GM23338 (cell line): ENCODE measurements around the gene STK39. TPM values are rescaled to one million over a fixed set of nuclear protein-coding genes. Genes with fewer than 3 reads are reported as not detected.

Experiments
- ATAC-seq: fragments of 200-7000 bp; cut with Tn5 transposase; 3 replicates; pipeline ENCODE4 v1.9.1; 2020
- DNase-seq: peaks from one replicate; pipeline ENCODE4 v3.0.0-alpha.2; 2015; ENCODE audit warnings: low spot score
- H2AFZ ChIP-seq: fragments of 200-600 bp; sonication (generic); 2 replicates; pipeline ENCODE4 v1.8.0; 2016; ENCODE audit warnings: antibody characterized with exemption, mild to moderate bottlenecking, moderate library complexity
- H3F3A ChIP-seq: fragments of 200-600 bp; sonication (generic); replicated peaks from 2 replicates; pipeline ENCODE4 v1.8.0; 2017; ENCODE audit warnings: antibody characterized with exemption, mixed run types, low read depth
- H3K27ac ChIP-seq: fragments of 200-600 bp; sonication (generic); 2 replicates; pipeline ENCODE4 v1.6.1; 2016; ENCODE audit warnings: low read depth
- H3K27me3 ChIP-seq: fragments of 200-600 bp; sonication (generic); 2 replicates; pipeline ENCODE4 v1.8.0; 2016; ENCODE audit warnings: mild to moderate bottlenecking, mixed run types, moderate library complexity; ENCODE audit not compliant: insufficient read depth
- H3K36me3 ChIP-seq: fragments of 200-600 bp; sonication (generic); 2 replicates; pipeline ENCODE4 v1.8.0; 2016; ENCODE audit warnings: mild to moderate bottlenecking; ENCODE audit not compliant: insufficient read depth
- H3K4me1 ChIP-seq: fragments of 200-600 bp; sonication (generic); 2 replicates; pipeline ENCODE4 v1.8.0; 2016; ENCODE audit warnings: mild to moderate bottlenecking, moderate library complexity; ENCODE audit not compliant: insufficient read depth
- H3K4me2 ChIP-seq: fragments of 200-600 bp; sonication (generic); 2 replicates; pipeline ENCODE4 v1.7.1; 2017; ENCODE audit warnings: mixed run types
- H3K4me3 ChIP-seq: fragments of 200-600 bp; sonication (generic); 2 replicates; pipeline ENCODE4 v1.6.1; 2016; ENCODE audit warnings: mixed run types
- H3K79me2 ChIP-seq: fragments of 200-600 bp; sonication (generic); replicated peaks from 2 replicates; pipeline ENCODE4 v1.8.0; 2017; ENCODE audit warnings: mild to moderate bottlenecking; ENCODE audit not compliant: insufficient read depth
- H3K9me2 ChIP-seq: fragments of 200-600 bp; sonication (generic); 2 replicates; pipeline ENCODE4 v1.8.0; 2017; ENCODE audit not compliant: insufficient read depth
- H4K20me1 ChIP-seq: fragments of 200-600 bp; sonication (generic); replicated peaks from 2 replicates; pipeline ENCODE4 v1.8.0; 2017; ENCODE audit warnings: mild to moderate bottlenecking; ENCODE audit not compliant: insufficient read depth
- H3K27ac Mint-ChIP-seq: 2 replicates; pipeline ENCODE4 v1.8.0; 2020; ENCODE audit warnings: inconsistent platforms, mild to moderate bottlenecking, moderate library complexity, mixed read lengths
- H3K27me3 Mint-ChIP-seq: 3 replicates; pipeline ENCODE4 v1.8.0; 2022; ENCODE audit warnings: low read depth, mild to moderate bottlenecking, moderate library complexity, mixed read lengths, inconsistent platforms; ENCODE audit not compliant: insufficient read depth, poor library complexity
- H3K36me3 Mint-ChIP-seq: 3 replicates; pipeline ENCODE4 v1.8.0; 2021; ENCODE audit warnings: low read depth, mild to moderate bottlenecking, inconsistent platforms, moderate library complexity, mixed read lengths
- H3K4me1 Mint-ChIP-seq: 3 replicates; pipeline ENCODE4 v1.8.0; 2020; ENCODE audit warnings: mild to moderate bottlenecking, inconsistent platforms, mixed read lengths
- H3K4me3 Mint-ChIP-seq: 3 replicates; pipeline ENCODE4 v1.8.0; 2021; ENCODE audit warnings: moderate library complexity, mild to moderate bottlenecking, inconsistent platforms, mixed read lengths
- H3K9me3 Mint-ChIP-seq: 3 replicates; pipeline ENCODE4 v1.8.0; 2020; ENCODE audit warnings: moderate library complexity, mild to moderate bottlenecking, inconsistent platforms, mixed read lengths
- ETS1 ChIP-seq: IDR thresholded peaks from 2 replicates; pipeline ENCODE4 v1.6.1; 2016; ENCODE audit warnings: antibody characterized with exemption
- EZH2 ChIP-seq: fragments of 200-600 bp; sonication (generic); IDR thresholded peaks from one replicate; pipeline ENCODE4 v1.8.0; 2017; ENCODE audit warnings: antibody characterized with exemption, mild to moderate bottlenecking, low read depth; ENCODE audit not compliant: unreplicated experiment
- EZH2phosphoT487 ChIP-seq: fragments of 200-600 bp; sonication (generic); IDR thresholded peaks from one replicate; pipeline ENCODE4 v1.8.1; 2018; ENCODE audit warnings: antibody characterized with exemption; ENCODE audit not compliant: unreplicated experiment
- JUNB ChIP-seq: IDR thresholded peaks from one replicate; pipeline ENCODE4 v1.6.1; 2016; ENCODE audit warnings: antibody characterized with exemption; ENCODE audit not compliant: unreplicated experiment
- POLR2AphosphoS5 ChIP-seq: IDR thresholded peaks from 2 replicates; pipeline ENCODE4 v1.6.1; 2016; ENCODE audit warnings: antibody characterized with exemption, low read depth
- STAT1 ChIP-seq: IDR thresholded peaks from one replicate; pipeline ENCODE4 v1.6.1; 2016; ENCODE audit warnings: antibody characterized with exemption; ENCODE audit not compliant: unreplicated experiment
- ZNF114 ChIP-seq: fragments of 250-450 bp; sonication (Bioruptor Pico); IDR thresholded peaks from 2 replicates; pipeline ENCODE4 v1.5.0; 2020; ENCODE audit warnings: mild to moderate bottlenecking, moderate library complexity
- ZNF331 ChIP-seq: fragments of 250-450 bp; sonication (Bioruptor Pico); IDR thresholded peaks from 2 replicates; pipeline ENCODE4 v1.5.0; 2020; ENCODE audit warnings: low read depth, mild to moderate bottlenecking, moderate library complexity
- polyA plus RNA-seq: library from polyadenylated mRNA; unstranded; fragments of >200 nt; fragmentation: Nextera tagmentation; extraction: Ambion mirVana; gene quantifications from 2 replicates; pipeline ENCODE4 v1.2.1, GENCODE V29; 2016
- total RNA-seq: library from RNA; depleted of rRNA; stranded (reverse); fragments of >200 nt; shearing (Covaris generic); gene quantifications from 2 replicates; pipeline ENCODE4 v1.2.3, GENCODE V29; 2014
- TF ChIP-seq, protein P1 (sequence below): fragments of 250-450 bp; sonication (Bioruptor Pico); IDR thresholded peaks from 2 replicates; pipeline ENCODE4 v1.5.0; 2020; ENCODE audit warnings: mild to moderate bottlenecking, moderate library complexity
- TF ChIP-seq, protein P2 (sequence below): IDR thresholded peaks from one replicate; pipeline ENCODE4 v1.6.1; 2018; ENCODE audit warnings: antibody characterized with exemption; ENCODE audit not compliant: unreplicated experiment

Gene STK39
- total and polyA plus RNA-seq, 2 experiments from 2014 or later: 9.5 to 16.9 TPM

- DNase-seq: no peak
- H3K27me3 ChIP-seq: no peaks in the 10 kb centered on the region
- no peaks in the 10 kb centered on the region for H3K79me2 ChIP-seq
- H3K4me2 ChIP-seq: no peak overlapping the region
- no peak overlapping the region for H3K4me3 ChIP-seq
- no peaks in the 10 kb centered on the region for H3F3A ChIP-seq
- Mint-ChIP-seq H3K27me3 (no peaks in the 10 kb centered on the region), H3K27ac (no peak overlapping the region), H3K36me3 (no peaks in the 10 kb centered on the region), H3K4me1 (peaks cover 31% of the 10 kb centered on the region), H3K4me3 (no peak overlapping the region), H3K9me3 (no peaks in the 10 kb centered on the region; the same call in 2 of the 3 replicates)
- no peaks in the 10 kb centered on the region for H3K36me3 ChIP-seq
- H3K9me2 ChIP-seq: no peaks in the 10 kb centered on the region
- no peaks in the 10 kb centered on the region for H4K20me1 ChIP-seq
- no peak overlapping the region for H3K27ac ChIP-seq
- TF ChIP-seq ETS1 (no peak), ZNF114 (CRISPR knock-in tag) (no peak), STAT1 (no peak), EZH2 (no peak), EZH2phosphoT487 (no peak), ZNF331 (CRISPR knock-in tag) (no peak), POLR2AphosphoS5 (no peak), JUNB (no peak)
- TF ChIP-seq, protein P1, sequence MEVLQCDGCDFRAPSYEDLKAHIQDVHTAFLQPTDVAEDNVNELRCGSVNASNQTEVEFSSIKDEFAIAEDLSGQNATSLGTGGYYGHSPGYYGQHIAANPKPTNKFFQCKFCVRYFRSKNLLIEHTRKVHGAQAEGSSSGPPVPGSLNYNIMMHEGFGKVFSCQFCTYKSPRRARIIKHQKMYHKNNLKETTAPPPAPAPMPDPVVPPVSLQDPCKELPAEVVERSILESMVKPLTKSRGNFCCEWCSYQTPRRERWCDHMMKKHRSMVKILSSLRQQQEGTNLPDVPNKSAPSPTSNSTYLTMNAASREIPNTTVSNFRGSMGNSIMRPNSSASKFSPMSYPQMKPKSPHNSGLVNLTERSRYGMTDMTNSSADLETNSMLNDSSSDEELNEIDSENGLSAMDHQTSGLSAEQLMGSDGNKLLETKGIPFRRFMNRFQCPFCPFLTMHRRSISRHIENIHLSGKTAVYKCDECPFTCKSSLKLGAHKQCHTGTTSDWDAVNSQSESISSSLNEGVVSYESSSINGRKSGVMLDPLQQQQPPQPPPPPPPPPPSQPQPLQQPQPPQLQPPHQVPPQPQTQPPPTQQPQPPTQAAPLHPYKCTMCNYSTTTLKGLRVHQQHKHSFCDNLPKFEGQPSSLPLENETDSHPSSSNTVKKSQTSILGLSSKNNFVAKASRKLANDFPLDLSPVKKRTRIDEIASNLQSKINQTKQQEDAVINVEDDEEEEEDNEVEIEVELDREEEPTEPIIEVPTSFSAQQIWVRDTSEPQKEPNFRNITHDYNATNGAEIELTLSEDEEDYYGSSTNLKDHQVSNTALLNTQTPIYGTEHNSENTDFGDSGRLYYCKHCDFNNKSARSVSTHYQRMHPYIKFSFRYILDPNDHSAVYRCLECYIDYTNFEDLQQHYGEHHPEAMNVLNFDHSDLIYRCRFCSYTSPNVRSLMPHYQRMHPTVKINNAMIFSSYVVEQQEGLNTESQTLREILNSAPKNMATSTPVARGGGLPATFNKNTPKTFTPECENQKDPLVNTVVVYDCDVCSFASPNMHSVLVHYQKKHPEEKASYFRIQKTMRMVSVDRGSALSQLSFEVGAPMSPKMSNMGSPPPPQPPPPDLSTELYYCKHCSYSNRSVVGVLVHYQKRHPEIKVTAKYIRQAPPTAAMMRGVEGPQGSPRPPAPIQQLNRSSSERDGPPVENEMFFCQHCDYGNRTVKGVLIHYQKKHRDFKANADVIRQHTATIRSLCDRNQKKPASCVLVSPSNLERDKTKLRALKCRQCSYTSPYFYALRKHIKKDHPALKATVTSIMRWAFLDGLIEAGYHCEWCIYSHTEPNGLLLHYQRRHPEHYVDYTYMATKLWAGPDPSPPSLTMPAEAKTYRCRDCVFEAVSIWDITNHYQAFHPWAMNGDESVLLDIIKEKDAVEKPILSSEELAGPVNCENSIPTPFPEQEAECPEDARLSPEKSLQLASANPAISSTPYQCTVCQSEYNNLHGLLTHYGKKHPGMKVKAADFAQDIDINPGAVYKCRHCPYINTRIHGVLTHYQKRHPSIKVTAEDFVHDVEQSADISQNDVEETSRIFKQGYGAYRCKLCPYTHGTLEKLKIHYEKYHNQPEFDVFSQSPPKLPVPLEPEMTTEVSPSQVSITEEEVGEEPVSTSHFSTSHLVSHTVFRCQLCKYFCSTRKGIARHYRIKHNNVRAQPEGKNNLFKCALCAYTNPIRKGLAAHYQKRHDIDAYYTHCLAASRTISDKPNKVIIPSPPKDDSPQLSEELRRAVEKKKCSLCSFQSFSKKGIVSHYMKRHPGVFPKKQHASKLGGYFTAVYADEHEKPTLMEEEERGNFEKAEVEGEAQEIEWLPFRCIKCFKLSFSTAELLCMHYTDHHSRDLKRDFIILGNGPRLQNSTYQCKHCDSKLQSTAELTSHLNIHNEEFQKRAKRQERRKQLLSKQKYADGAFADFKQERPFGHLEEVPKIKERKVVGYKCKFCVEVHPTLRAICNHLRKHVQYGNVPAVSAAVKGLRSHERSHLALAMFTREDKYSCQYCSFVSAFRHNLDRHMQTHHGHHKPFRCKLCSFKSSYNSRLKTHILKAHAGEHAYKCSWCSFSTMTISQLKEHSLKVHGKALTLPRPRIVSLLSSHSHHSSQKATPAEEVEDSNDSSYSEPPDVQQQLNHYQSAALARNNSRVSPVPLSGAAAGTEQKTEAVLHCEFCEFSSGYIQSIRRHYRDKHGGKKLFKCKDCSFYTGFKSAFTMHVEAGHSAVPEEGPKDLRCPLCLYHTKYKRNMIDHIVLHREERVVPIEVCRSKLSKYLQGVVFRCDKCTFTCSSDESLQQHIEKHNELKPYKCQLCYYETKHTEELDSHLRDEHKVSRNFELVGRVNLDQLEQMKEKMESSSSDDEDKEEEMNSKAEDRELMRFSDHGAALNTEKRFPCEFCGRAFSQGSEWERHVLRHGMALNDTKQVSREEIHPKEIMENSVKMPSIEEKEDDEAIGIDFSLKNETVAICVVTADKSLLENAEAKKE (CRISPR knock-in tag): no peak
- TF ChIP-seq, protein P2, sequence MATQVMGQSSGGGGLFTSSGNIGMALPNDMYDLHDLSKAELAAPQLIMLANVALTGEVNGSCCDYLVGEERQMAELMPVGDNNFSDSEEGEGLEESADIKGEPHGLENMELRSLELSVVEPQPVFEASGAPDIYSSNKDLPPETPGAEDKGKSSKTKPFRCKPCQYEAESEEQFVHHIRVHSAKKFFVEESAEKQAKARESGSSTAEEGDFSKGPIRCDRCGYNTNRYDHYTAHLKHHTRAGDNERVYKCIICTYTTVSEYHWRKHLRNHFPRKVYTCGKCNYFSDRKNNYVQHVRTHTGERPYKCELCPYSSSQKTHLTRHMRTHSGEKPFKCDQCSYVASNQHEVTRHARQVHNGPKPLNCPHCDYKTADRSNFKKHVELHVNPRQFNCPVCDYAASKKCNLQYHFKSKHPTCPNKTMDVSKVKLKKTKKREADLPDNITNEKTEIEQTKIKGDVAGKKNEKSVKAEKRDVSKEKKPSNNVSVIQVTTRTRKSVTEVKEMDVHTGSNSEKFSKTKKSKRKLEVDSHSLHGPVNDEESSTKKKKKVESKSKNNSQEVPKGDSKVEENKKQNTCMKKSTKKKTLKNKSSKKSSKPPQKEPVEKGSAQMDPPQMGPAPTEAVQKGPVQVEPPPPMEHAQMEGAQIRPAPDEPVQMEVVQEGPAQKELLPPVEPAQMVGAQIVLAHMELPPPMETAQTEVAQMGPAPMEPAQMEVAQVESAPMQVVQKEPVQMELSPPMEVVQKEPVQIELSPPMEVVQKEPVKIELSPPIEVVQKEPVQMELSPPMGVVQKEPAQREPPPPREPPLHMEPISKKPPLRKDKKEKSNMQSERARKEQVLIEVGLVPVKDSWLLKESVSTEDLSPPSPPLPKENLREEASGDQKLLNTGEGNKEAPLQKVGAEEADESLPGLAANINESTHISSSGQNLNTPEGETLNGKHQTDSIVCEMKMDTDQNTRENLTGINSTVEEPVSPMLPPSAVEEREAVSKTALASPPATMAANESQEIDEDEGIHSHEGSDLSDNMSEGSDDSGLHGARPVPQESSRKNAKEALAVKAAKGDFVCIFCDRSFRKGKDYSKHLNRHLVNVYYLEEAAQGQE: no peak
- no peak for ATAC-seq
- no peak overlapping the region for H2AFZ ChIP-seq
- peaks cover 16% of the 10 kb centered on the region for H3K4me1 ChIP-seq
Observed at GRCh38 chr2:168194784-168195522, 52.4 kb downstream of the STK39 start.
